Measurements from ENCODE around the gene PFKFB4. TPM values are rescaled to one million over a fixed set of nuclear protein-coding genes. Genes with fewer than 3 reads are reported as not detected.

The PFKFB4 gene
- total RNA-seq, 1 donor from 2014 or later = 22.4 TPM

DNA sequence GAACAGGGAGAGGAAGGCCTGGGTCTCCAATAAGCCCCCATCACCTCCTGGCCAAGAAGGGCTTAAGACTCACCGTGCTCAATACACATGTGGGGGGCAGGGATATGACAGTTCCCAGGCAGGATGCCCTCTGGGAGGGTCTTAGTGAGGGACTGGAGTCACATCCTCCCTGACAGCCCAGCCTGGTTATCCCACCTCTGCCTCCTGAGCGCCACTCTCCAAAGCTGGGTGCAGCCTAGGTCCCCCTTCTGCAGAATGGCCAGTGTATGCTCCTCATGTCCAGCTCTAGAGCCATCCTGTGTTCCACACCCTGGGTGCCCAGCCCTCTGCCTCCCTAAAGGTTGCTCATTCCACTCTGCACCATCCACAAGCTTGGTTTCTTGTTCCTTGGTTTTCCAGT, 51.5 kb downstream of the PFKFB4 start:
- TF ChIP-seq, protein P1, sequence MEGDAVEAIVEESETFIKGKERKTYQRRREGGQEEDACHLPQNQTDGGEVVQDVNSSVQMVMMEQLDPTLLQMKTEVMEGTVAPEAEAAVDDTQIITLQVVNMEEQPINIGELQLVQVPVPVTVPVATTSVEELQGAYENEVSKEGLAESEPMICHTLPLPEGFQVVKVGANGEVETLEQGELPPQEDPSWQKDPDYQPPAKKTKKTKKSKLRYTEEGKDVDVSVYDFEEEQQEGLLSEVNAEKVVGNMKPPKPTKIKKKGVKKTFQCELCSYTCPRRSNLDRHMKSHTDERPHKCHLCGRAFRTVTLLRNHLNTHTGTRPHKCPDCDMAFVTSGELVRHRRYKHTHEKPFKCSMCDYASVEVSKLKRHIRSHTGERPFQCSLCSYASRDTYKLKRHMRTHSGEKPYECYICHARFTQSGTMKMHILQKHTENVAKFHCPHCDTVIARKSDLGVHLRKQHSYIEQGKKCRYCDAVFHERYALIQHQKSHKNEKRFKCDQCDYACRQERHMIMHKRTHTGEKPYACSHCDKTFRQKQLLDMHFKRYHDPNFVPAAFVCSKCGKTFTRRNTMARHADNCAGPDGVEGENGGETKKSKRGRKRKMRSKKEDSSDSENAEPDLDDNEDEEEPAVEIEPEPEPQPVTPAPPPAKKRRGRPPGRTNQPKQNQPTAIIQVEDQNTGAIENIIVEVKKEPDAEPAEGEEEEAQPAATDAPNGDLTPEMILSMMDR (IDR thresholded peaks at IDR 0.05; ENCODE audit: insufficient read depth, low read length, poor library complexity, severe bottlenecking) = no peak
- H3K36me3 ChIP-seq (ENCODE audit: control insufficient read depth, insufficient read depth, low read length) = peaks cover 1% of the 10 kb centered on the region
- no peak for DNase-seq (ENCODE audit: low read depth)
- H3K27me3 ChIP-seq (ENCODE audit: control insufficient read depth, insufficient read depth, low read length) = no peaks in the 10 kb centered on the region
- H3K4me3 ChIP-seq (ENCODE audit: low read depth, low read length) = no peak overlapping the region

DNA sequence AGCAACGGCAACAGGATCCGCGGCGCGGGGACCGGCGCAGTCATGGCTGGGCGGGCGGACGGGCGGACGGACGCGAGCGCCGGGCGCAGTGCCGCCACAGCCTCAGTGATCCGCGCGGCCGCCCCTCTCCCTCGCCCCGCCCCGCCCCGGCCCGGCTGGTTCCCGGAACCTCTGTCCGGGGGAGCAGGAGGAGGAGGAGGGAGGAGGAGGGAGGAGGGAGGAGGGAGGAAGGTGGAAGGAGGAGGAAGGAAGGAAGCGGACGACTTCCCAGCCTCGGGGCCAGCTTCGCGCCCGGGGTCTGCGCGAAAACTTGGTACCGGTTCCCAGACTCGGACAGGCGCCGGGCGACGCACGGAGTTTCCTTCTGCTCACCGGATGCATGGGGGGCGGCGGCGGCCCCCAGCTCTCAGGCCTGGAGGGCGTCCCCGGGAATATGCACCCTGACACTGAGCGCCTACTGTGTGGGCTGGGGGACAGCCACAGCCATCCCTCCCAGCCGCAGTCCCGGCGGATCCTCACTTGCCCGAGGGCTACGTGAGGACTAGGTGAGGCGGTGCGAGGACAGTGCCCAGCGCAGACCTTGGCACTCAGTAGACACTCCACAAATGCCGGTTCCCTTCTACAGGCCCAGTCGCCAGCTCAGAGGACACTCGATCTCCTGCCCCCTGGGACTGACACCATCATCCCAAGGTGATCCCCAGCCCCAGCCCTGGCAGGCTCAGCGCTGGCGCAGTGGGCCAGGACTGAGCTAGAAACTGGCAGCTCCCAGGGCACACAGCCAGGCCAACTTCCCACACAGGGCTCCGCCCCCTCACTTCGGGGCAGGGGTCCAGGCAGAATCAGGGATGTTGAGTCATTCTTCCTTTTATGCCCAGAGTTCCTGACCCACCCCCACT, 52.3 kb downstream of the PFKFB4 start, which contains the start of gene SHISA5:
TSS of gene SHISA5 (minus strand) at position 124 of the 896 bp plus-strand sequence. CDS start at position 44, 80 bp downstream.
- Histone ChIP-seq H3K4me3 (ENCODE audit: low read depth, low read length) (peak within 1 kb of the TSS; percentile 78), H3K36me3 (ENCODE audit: control insufficient read depth, insufficient read depth, low read length) (peaks cover 1% of the 10 kb centered on the region), H3K27me3 (ENCODE audit: control insufficient read depth, insufficient read depth, low read length) (no peaks in the 10 kb centered on the region)
- TF ChIP-seq, protein P1 (IDR thresholded peaks at IDR 0.05; ENCODE audit: insufficient read depth, low read length, poor library complexity, severe bottlenecking) = no peak
- DNase-seq (ENCODE audit: low read depth) = no peak

GRCh38 chr3:48503401-48504050, 53.1 kb downstream of the PFKFB4 start:
- peak overlapping the region; percentile 78 for H3K4me3 ChIP-seq (ENCODE audit: low read depth, low read length)
- H3K36me3 ChIP-seq (ENCODE audit: control insufficient read depth, insufficient read depth, low read length) = peaks cover 1% of the 10 kb centered on the region
- peak; percentile 12 for DNase-seq (ENCODE audit: low read depth)
- TF ChIP-seq, protein P1 (IDR thresholded peaks at IDR 0.05; ENCODE audit: insufficient read depth, low read length, poor library complexity, severe bottlenecking) = no peak
- H3K27me3 ChIP-seq (ENCODE audit: control insufficient read depth, insufficient read depth, low read length) = no peaks in the 10 kb centered on the region

- Histone ChIP-seq H3K27me3 (ENCODE audit: control insufficient read depth, insufficient read depth, low read length) (no peaks in the 10 kb centered on the region), H3K36me3 (ENCODE audit: control insufficient read depth, insufficient read depth, low read length) (peaks cover 1% of the 10 kb centered on the region), H3K4me3 (ENCODE audit: low read depth, low read length) (peak overlapping the region; percentile 78)
- no peak for DNase-seq (ENCODE audit: low read depth)
- TF ChIP-seq, protein P1 (IDR thresholded peaks at IDR 0.05; ENCODE audit: insufficient read depth, low read length, poor library complexity, severe bottlenecking) = no peak
Observed at GRCh38 chr3:48502728-48503168, 53.9 kb downstream of the PFKFB4 start.

- no peak overlapping the region for H3K4me3 ChIP-seq (ENCODE audit: low read depth, low read length)
Observed at GRCh38 chr3:48502121-48502520, 54.5 kb downstream of the PFKFB4 start.

More at GRCh38 chr3:48502121-48502520, 54.5 kb downstream of the PFKFB4 start:
- TF ChIP-seq, protein P1 (IDR thresholded peaks at IDR 0.05; ENCODE audit: insufficient read depth, low read length, poor library complexity, severe bottlenecking) = no peak
- no peaks in the 10 kb centered on the region for H3K27me3 ChIP-seq (ENCODE audit: control insufficient read depth, insufficient read depth, low read length)
- peaks cover 1% of the 10 kb centered on the region for H3K36me3 ChIP-seq (ENCODE audit: control insufficient read depth, insufficient read depth, low read length)
- no peak for DNase-seq (ENCODE audit: low read depth)

Data from kidney epithelial cell (primary cell).